ENCODE data around the gene DARS1. TPM values are rescaled to one million over a fixed set of nuclear protein-coding genes. Genes with fewer than 3 reads are reported as not detected.

Gene DARS1
- total RNA-seq, 1 experiment from 2014 or later: 85.3 TPM

DNA sequence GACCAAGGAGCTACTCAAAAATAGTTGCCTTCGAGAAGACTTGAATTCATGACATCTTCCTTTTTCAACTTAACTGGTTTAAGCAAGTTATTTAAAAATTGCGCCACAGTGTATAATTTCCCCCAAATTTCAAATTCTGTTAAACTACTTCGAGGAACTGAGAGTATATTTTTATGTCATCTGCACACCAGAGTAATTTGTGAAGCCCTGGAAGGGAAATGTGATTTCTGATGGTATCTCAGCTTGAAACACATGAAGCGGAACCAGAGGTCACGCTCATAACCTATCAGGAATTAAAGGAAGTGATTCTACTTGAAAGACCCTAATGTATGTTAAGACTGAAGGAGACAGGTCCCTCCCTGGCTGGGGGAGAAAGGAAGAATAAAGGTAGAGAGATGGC, 33.9 kb upstream of the DARS1 start:
- TF ChIP-seq, protein P1, sequence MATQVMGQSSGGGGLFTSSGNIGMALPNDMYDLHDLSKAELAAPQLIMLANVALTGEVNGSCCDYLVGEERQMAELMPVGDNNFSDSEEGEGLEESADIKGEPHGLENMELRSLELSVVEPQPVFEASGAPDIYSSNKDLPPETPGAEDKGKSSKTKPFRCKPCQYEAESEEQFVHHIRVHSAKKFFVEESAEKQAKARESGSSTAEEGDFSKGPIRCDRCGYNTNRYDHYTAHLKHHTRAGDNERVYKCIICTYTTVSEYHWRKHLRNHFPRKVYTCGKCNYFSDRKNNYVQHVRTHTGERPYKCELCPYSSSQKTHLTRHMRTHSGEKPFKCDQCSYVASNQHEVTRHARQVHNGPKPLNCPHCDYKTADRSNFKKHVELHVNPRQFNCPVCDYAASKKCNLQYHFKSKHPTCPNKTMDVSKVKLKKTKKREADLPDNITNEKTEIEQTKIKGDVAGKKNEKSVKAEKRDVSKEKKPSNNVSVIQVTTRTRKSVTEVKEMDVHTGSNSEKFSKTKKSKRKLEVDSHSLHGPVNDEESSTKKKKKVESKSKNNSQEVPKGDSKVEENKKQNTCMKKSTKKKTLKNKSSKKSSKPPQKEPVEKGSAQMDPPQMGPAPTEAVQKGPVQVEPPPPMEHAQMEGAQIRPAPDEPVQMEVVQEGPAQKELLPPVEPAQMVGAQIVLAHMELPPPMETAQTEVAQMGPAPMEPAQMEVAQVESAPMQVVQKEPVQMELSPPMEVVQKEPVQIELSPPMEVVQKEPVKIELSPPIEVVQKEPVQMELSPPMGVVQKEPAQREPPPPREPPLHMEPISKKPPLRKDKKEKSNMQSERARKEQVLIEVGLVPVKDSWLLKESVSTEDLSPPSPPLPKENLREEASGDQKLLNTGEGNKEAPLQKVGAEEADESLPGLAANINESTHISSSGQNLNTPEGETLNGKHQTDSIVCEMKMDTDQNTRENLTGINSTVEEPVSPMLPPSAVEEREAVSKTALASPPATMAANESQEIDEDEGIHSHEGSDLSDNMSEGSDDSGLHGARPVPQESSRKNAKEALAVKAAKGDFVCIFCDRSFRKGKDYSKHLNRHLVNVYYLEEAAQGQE (IDR thresholded peaks at IDR 0.05; ENCODE audit: insufficient read depth in 1 of 2, low read depth in 2 of 2, low read length in 1 of 2): no peak
- no peak for TF ChIP-seq POLR2AphosphoS5 (IDR thresholded peaks at IDR 0.05; ENCODE audit: low read depth, low read length)
- no peak for TF ChIP-seq TCF7L2 (IDR thresholded peaks at IDR 0.05; ENCODE audit: low read depth, low read length)
- TF ChIP-seq, protein P2, sequence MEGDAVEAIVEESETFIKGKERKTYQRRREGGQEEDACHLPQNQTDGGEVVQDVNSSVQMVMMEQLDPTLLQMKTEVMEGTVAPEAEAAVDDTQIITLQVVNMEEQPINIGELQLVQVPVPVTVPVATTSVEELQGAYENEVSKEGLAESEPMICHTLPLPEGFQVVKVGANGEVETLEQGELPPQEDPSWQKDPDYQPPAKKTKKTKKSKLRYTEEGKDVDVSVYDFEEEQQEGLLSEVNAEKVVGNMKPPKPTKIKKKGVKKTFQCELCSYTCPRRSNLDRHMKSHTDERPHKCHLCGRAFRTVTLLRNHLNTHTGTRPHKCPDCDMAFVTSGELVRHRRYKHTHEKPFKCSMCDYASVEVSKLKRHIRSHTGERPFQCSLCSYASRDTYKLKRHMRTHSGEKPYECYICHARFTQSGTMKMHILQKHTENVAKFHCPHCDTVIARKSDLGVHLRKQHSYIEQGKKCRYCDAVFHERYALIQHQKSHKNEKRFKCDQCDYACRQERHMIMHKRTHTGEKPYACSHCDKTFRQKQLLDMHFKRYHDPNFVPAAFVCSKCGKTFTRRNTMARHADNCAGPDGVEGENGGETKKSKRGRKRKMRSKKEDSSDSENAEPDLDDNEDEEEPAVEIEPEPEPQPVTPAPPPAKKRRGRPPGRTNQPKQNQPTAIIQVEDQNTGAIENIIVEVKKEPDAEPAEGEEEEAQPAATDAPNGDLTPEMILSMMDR (IDR thresholded peaks at IDR 0.05): no peak
- no peak for TF ChIP-seq SIN3A (IDR thresholded peaks at IDR 0.05; ENCODE audit: borderline replicate concordance, insufficient read depth, low read depth, low read length)
- no peaks in the 10 kb centered on the region for H3K36me3 ChIP-seq (ENCODE audit: control insufficient read depth, insufficient read depth, low read length)
- POLR2A ChIA-PET: no interaction called here
- H3K4me3 ChIP-seq (ENCODE audit: low read depth in 2 of 2, low read length in 2 of 2): no peak overlapping the region
- no peaks in the 10 kb centered on the region for H3K4me1 ChIP-seq (ENCODE audit: control insufficient read depth, insufficient read depth, low read length)
- ATAC-seq (no peak), DNase-seq (ENCODE audit: low read depth, low spot score) (no peak)
- in situ Hi-C loops (cut with HindIII; ENCODE audit: low pct_unique_long_range_greater_than_20kb, low sequenced_read_pairs) (no loop called here), intact Hi-C loops (cut with micrococcal nuclease; ENCODE audit: unreplicated experiment) (no loop called here)
- CTCF ChIA-PET: no interaction called here
- BruUV-seq (replicated peaks): no TSS peak
- H3K9me3 ChIP-seq (ENCODE audit: control insufficient read depth, insufficient read depth, low read depth, low read length): no peaks in the 10 kb centered on the region
- no peak overlapping the region for H3K27ac ChIP-seq (ENCODE audit: low read length)
- H3K27me3 ChIP-seq (ENCODE audit: control insufficient read depth, insufficient read depth, low read length): peaks cover 6% of the 10 kb centered on the region; the same call in 1 of the 2 replicates

DNA sequence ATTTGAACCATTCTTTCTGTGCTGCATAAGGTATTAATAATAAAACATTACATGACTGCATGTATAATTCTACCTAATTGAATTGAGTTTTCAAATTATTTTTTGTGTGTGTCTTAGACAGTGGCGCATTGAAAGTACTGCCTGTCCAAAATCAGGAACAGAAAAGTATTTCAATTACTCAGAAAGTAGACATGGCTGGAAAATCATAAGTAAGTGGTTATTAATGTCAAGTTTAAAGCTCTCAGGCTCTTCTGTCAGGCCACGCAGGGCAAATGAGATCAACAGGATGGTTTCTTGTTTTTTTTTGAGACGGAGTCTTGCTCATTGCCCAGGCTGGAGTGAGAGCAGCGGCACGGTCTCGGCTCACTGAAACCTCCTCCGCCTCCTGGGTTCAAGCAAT, 32.4 kb upstream of the DARS1 start:
- ChIA-PET POLR2A (no interaction called here), CTCF (no interaction called here)
- in situ Hi-C loops (cut with HindIII; ENCODE audit: low pct_unique_long_range_greater_than_20kb, low sequenced_read_pairs) (no loop called here), intact Hi-C loops (cut with micrococcal nuclease; ENCODE audit: unreplicated experiment) (no loop called here)
- no TSS peak for BruUV-seq (replicated peaks)
- Histone ChIP-seq H3K27ac (ENCODE audit: low read length) (no peak overlapping the region), H3K4me3 (ENCODE audit: low read depth in 2 of 2, low read length in 2 of 2) (no peak overlapping the region), H3K36me3 (ENCODE audit: control insufficient read depth, insufficient read depth, low read length) (no peaks in the 10 kb centered on the region), H3K9me3 (ENCODE audit: control insufficient read depth, insufficient read depth, low read depth, low read length) (no peaks in the 10 kb centered on the region), H3K4me1 (ENCODE audit: control insufficient read depth, insufficient read depth, low read length) (no peaks in the 10 kb centered on the region), H3K27me3 (ENCODE audit: control insufficient read depth, insufficient read depth, low read length) (peaks cover 6% of the 10 kb centered on the region; the same call in 1 of the 2 replicates)
- no peak for ATAC-seq
- TF ChIP-seq POLR2AphosphoS5 (IDR thresholded peaks at IDR 0.05; ENCODE audit: low read depth, low read length): no peak
- TF ChIP-seq, protein P2 (IDR thresholded peaks at IDR 0.05): no peak
- TF ChIP-seq SIN3A (IDR thresholded peaks at IDR 0.05; ENCODE audit: borderline replicate concordance, insufficient read depth, low read depth, low read length): no peak
- no peak for TF ChIP-seq TCF7L2 (IDR thresholded peaks at IDR 0.05; ENCODE audit: low read depth, low read length)
- TF ChIP-seq, protein P1 (IDR thresholded peaks at IDR 0.05; ENCODE audit: insufficient read depth in 1 of 2, low read depth in 2 of 2, low read length in 1 of 2): no peak
- no peak for DNase-seq (ENCODE audit: low read depth, low spot score)
